ENCODE data around the gene PUS1.

- TF ChIP-seq CTCF (IDR thresholded peaks at IDR 0.05) (no peak), POLR2A (IDR thresholded peaks at IDR 0.05) (no peak)
Observed at GRCh38 chr12:131980263-131980662, 51.2 kb downstream of the PUS1 start.
